Endothelial cell of umbilical vein (primary cell): Measurements from ENCODE around the gene DNAI7. TPM values are rescaled to one million over a fixed set of nuclear protein-coding genes. Genes with fewer than 3 reads are reported as not detected.

Source experiments
- BruUV-seq: library from RNA; stranded (reverse); fragments of 400-500 nt; replicated peaks from 2 replicates; lab custom pipeline; 2021; lab: Mats Ljungman, UMichigan
- CTCF ChIA-PET: fragments of 300-600, 350-600 bp; sonication (Branson Sonifier 250); formaldehyde crosslinking; loops from one replicate; lab custom pipeline; 2021; ENCODE audit warnings: antibody characterized with exemption, inconsistent platforms; lab: Charles Lee
- POLR2A ChIA-PET: fragments of 300-600, 350-600 bp; sonication (Branson Sonifier 250); formaldehyde crosslinking; loops from one replicate; lab custom pipeline; 2021; ENCODE audit warnings: antibody characterized with exemption, inconsistent platforms; lab: Charles Lee
- DNase-seq: peaks from one replicate; pipeline ENCODE4 v3.0.0-alpha.2; 2011; ENCODE audit warnings: low read depth, low spot score
- FAIRE-seq: peaks from 2 replicates; lab custom pipeline; 2011; peaks lifted over from hg19 to GRCh38; lab: Jason Lieb, UNC
- H2AFZ ChIP-seq: 2 replicates; pipeline ENCODE4 v1.6.0; 2012; ENCODE audit warnings: low read depth, low read length, control low read depth, inconsistent platforms
- H3K27ac ChIP-seq: 2 replicates; pipeline ENCODE4 v1.5.1; 2011; ENCODE audit warnings: low read depth, mild to moderate bottlenecking, control low read depth, low read length, moderate library complexity; ENCODE audit not compliant: insufficient read depth
- H3K27me3 ChIP-seq, 2 experiments: 2 replicates each; pipeline versions ENCODE4 v1.6.0 to v1.6.1; 2011; ENCODE audit warnings: low read length in 2 of 2, mixed read lengths in 1 of 2; ENCODE audit not compliant: control insufficient read depth in 2 of 2, insufficient read depth in 2 of 2
- H3K36me3 ChIP-seq, 2 experiments: 2 replicates in 1 of 2; 3 replicates in 1 of 2; pipeline ENCODE4 v1.5.1; 2011; ENCODE audit warnings: low read length in 2 of 2, mild to moderate bottlenecking in 1 of 2, moderate library complexity in 1 of 2; ENCODE audit not compliant: control insufficient read depth in 2 of 2, insufficient read depth in 2 of 2; ENCODE audit errors: extremely low read depth in 1 of 2
- H3K4me1 ChIP-seq: 3 replicates; pipeline ENCODE4 v1.5.1; 2011; ENCODE audit warnings: mild to moderate bottlenecking, low read length; ENCODE audit not compliant: control insufficient read depth, insufficient read depth; ENCODE audit errors: extremely low read depth
- H3K4me2 ChIP-seq: 2 replicates; pipeline ENCODE4 v1.6.1; 2011; ENCODE audit warnings: low read length, control low read depth, mixed read lengths; ENCODE audit not compliant: insufficient read depth
- H3K4me3 ChIP-seq, 3 experiments: fragments of 200-600 bp in 1 of 3; sonication (generic), shearing (Covaris generic) in 1 of 3; replicated peaks in 1 of 3; 2 replicates each; pipeline ENCODE4 v1.5.1; 2011 to 2016; ENCODE audit warnings: control low read depth in 3 of 3, low read length in 3 of 3, mild to moderate bottlenecking in 2 of 3, inconsistent platforms in 1 of 3, low read depth in 1 of 3, moderate library complexity in 1 of 3; ENCODE audit not compliant: insufficient read depth in 1 of 3
- H3K79me2 ChIP-seq: 2 replicates; pipeline ENCODE4 v1.6.0; 2012; ENCODE audit warnings: low read length, inconsistent platforms; ENCODE audit not compliant: control insufficient read depth, insufficient read depth
- H3K9ac ChIP-seq: replicated peaks from 2 replicates; pipeline ENCODE3; 2011; ENCODE audit warnings: low read length, control low read depth; ENCODE audit not compliant: insufficient read depth; ENCODE audit errors: extremely low read depth
- H3K9me1 ChIP-seq: replicated peaks from 3 replicates; pipeline ENCODE4 v1.6.0; 2011; ENCODE audit warnings: mild to moderate bottlenecking, low read length; ENCODE audit not compliant: control insufficient read depth, insufficient read depth; ENCODE audit errors: extremely low read depth
- H3K9me3 ChIP-seq: replicated peaks from 2 replicates; pipeline ENCODE4 v1.5.1; 2012; ENCODE audit warnings: low read length, inconsistent platforms; ENCODE audit not compliant: control insufficient read depth, insufficient read depth
- H4K20me1 ChIP-seq: replicated peaks from 2 replicates; pipeline ENCODE3; 2011; ENCODE audit warnings: mild to moderate bottlenecking, low read length; ENCODE audit not compliant: control insufficient read depth, insufficient read depth; ENCODE audit errors: extremely low read depth
- EZH2 ChIP-seq: IDR thresholded peaks from 2 replicates; pipeline ENCODE4 v1.6.1; 2012; ENCODE audit warnings: borderline replicate concordance, low read depth, mild to moderate bottlenecking, moderate library complexity, low read length, inconsistent platforms; ENCODE audit not compliant: severe bottlenecking
- FOS ChIP-seq: IDR thresholded peaks from 2 replicates; pipeline ENCODE4 v1.6.1; 2011; ENCODE audit warnings: mild to moderate bottlenecking, low read length, moderate library complexity, borderline replicate concordance; ENCODE audit not compliant: insufficient read depth
- GATA2 ChIP-seq: IDR thresholded peaks from 2 replicates; pipeline ENCODE4 v1.7.0; 2011; ENCODE audit warnings: low read depth, mild to moderate bottlenecking, moderate library complexity, mixed read lengths, low read length; ENCODE audit not compliant: insufficient read length, insufficient read depth
- JUN ChIP-seq: IDR thresholded peaks from 2 replicates; pipeline ENCODE4 v1.6.1; 2011; ENCODE audit warnings: borderline replicate concordance, low read depth; ENCODE audit not compliant: insufficient read length, insufficient read depth
- MYC ChIP-seq: IDR thresholded peaks from one replicate; pipeline ENCODE4 v1.6.1; 2011; ENCODE audit warnings: mild to moderate bottlenecking, low read depth, low read length
- POLR2A ChIP-seq: IDR thresholded peaks from 2 replicates; pipeline ENCODE4 v1.6.1; 2012; ENCODE audit warnings: low read depth, mild to moderate bottlenecking, control low read depth, low read length
- POLR2AphosphoS5 ChIP-seq: IDR thresholded peaks from 2 replicates; pipeline ENCODE4 v1.6.1; 2012; ENCODE audit warnings: low read depth, mild to moderate bottlenecking, control low read depth, low read length, moderate library complexity; ENCODE audit not compliant: insufficient read depth
- dilution Hi-C: fragments of 300-500 bp; cut with MboI; formaldehyde crosslinking; loops from one replicate; pipeline ENCODE4 v1.15.0; 2019; ENCODE audit warnings: low sequenced_read_pairs; ENCODE audit not compliant: extremely low pct_ligation_motif_present
- intact Hi-C: fragments of 100-400 bp; cut with micrococcal nuclease; formaldehyde crosslinking; loops from one replicate; pipeline ENCODE4 v1.10.0; 2022
- polyA plus RNA-seq, 4 experiments: library from polyadenylated mRNA; depleted of rRNA in 3 of 4; stranded (reverse) in 3 of 4; unstranded in 1 of 4; fragments of >200 nt; gene quantifications; 2 replicates each; pipeline versions ENCODE4 v1.2.1 to v1.2.3, GENCODE V29; 2011 to 2012; ENCODE audit warnings: missing spikeins in 1 of 4
- total RNA-seq: library from RNA; stranded (reverse); gene quantifications from 2 replicates; pipeline ENCODE4 v1.2.3, GENCODE V29; 2021
- TF ChIP-seq, protein P1 (sequence below): IDR thresholded peaks from 2 replicates; pipeline ENCODE4 v1.6.1; 2011; ENCODE audit not compliant: insufficient read depth, insufficient read length
- TF ChIP-seq, protein P2 (sequence below), 2 donors: IDR thresholded peaks; 1 replicate in 1 of 2; 2 replicates in 1 of 2; pipeline ENCODE4 v1.5.1; 2011; ENCODE audit warnings: low read length in 2 of 2, mild to moderate bottlenecking in 2 of 2, moderate library complexity in 2 of 2, control low read depth in 1 of 2, inconsistent platforms in 1 of 2, low read depth in 1 of 2; ENCODE audit not compliant: insufficient read depth in 1 of 2; ENCODE audit errors: extremely low read depth in 1 of 2

Gene DNAI7
- total and polyA plus RNA-seq, 2 donors (not counting 3 experiments of a cell fraction or from before 2014, with no cell fraction given) = not detected

DNA sequence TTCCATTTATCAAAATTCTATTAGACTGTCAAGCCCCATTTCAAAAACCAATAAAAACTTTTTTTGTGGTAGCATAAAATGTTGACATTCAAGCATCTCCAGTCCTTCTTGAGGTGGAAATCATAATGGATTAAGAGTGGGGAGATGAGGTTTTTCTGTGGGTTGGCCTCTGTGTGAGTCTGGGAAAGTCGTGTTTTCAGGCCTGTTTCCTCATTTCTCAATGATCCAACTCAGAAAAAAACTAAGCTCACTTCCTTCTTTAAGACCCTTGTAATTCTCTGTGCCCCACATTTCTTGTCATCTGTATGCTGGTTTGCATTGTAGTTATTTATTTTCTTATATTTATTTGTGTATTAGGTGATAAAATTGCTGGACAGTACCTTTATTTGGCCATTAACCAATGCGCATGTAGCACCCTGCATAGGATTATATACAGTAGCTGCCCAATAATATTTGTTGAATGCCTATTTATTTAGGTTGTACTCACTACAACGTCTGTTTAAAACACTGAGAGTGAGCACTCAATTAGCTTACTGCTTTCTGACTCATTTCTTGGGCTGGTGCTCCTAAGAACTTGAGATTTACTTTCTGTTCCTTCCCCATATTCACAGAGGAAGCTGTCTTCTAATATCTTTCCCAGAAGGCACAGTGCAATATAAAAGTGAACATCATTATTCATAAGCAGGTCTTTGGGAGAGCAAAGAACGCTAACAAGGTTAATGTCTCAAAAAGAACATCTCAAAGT is 121.9 kb downstream of the DNAI7 start:
- no peak for DNase-seq
- intact Hi-C loops (no loop called here), dilution Hi-C loops (no loop called here)
- Histone ChIP-seq H3K79me2 (no peaks in the 10 kb centered on the region), H3K27ac (no peak overlapping the region), H3K9me1 (no peaks in the 10 kb centered on the region), H3K4me2 (no peak overlapping the region), H3K36me3 (no peaks in the 10 kb centered on the region), H3K9ac (no peak overlapping the region), H3K4me3 (no peak overlapping the region), H4K20me1 (no peaks in the 10 kb centered on the region), H3K9me3 (no peaks in the 10 kb centered on the region), H2AFZ (no peak overlapping the region), H3K27me3 (no peaks in the 10 kb centered on the region), H3K4me1 (peaks cover 6% of the 10 kb centered on the region)
- TF ChIP-seq JUN (no peak), POLR2AphosphoS5 (no peak), GATA2 (no peak), MYC (no peak), POLR2A (no peak), FOS (no peak), EZH2 (no peak)
- TF ChIP-seq, protein P1, sequence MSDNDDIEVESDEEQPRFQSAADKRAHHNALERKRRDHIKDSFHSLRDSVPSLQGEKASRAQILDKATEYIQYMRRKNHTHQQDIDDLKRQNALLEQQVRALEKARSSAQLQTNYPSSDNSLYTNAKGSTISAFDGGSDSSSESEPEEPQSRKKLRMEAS = no peak
- TF ChIP-seq, protein P2, sequence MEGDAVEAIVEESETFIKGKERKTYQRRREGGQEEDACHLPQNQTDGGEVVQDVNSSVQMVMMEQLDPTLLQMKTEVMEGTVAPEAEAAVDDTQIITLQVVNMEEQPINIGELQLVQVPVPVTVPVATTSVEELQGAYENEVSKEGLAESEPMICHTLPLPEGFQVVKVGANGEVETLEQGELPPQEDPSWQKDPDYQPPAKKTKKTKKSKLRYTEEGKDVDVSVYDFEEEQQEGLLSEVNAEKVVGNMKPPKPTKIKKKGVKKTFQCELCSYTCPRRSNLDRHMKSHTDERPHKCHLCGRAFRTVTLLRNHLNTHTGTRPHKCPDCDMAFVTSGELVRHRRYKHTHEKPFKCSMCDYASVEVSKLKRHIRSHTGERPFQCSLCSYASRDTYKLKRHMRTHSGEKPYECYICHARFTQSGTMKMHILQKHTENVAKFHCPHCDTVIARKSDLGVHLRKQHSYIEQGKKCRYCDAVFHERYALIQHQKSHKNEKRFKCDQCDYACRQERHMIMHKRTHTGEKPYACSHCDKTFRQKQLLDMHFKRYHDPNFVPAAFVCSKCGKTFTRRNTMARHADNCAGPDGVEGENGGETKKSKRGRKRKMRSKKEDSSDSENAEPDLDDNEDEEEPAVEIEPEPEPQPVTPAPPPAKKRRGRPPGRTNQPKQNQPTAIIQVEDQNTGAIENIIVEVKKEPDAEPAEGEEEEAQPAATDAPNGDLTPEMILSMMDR (IDR thresholded peaks at IDR 0.05; ENCODE audit: extremely low read depth in 1 of 2, insufficient read depth in 1 of 2, low read depth in 1 of 2, low read length in 2 of 2) = no peak
- ChIA-PET POLR2A (no interaction called here), CTCF (no interaction called here)
- no TSS peak for BruUV-seq
- no peak for FAIRE-seq
